Inferior parietal cortex (tissue), 1 donor: ENCODE measurements around the gene PXDC1.
A peak's percentile ranks its signal among the peaks of the same experiment; 100 is the strongest.
"Not testable (repeated sequence)": the region's sequence is repeated elsewhere in the genome, so short reads cannot be mapped to it uniquely, and the experiment has no call there.

Source experiments
- DNase-seq: peaks from one replicate; pipeline ENCODE4 v3.0.0-alpha.2; 2016; ENCODE audit errors: extremely low spot score

Gene PXDC1

GRCh38 chr6:3711776-3712175 lies 39.7 kb downstream of the PXDC1 start:
- no peak for DNase-seq

- no peak for DNase-seq
These were observed 41.1 kb downstream of the PXDC1 start for GRCh38 chr6:3710403-3710802.

GRCh38 chr6:3708540-3708939 lies 43.0 kb downstream of the PXDC1 start:
- no peak for DNase-seq

- no peak for DNase-seq
These were observed 43.6 kb downstream of the PXDC1 start for GRCh38 chr6:3707751-3708412.

GRCh38 chr6:3707024-3707423 lies 44.5 kb downstream of the PXDC1 start:
- DNase-seq, result no peak

GRCh38 chr6:3706547-3706946 lies 45.0 kb downstream of the PXDC1 start:
- no peak for DNase-seq

GRCh38 chr6:3701631-3702030 lies 49.9 kb downstream of the PXDC1 start:
- DNase-seq, result no peak

- no peak for DNase-seq
These were observed 52.3 kb downstream of the PXDC1 start for GRCh38 chr6:3699231-3699630.

- no peak for DNase-seq
These were observed 53.5 kb downstream of the PXDC1 start for GRCh38 chr6:3698021-3698420.

- no peak for DNase-seq
These were observed 53.9 kb downstream of the PXDC1 start for GRCh38 chr6:3697609-3698008.

- DNase-seq, result no peak
These were observed 54.9 kb downstream of the PXDC1 start for GRCh38 chr6:3696525-3697088.

GRCh38 chr6:3695065-3695817 lies 56.3 kb downstream of the PXDC1 start:
- no peak for DNase-seq

GRCh38 chr6:3693831-3694230 lies 57.7 kb downstream of the PXDC1 start:
- peak; percentile 20 for DNase-seq

- DNase-seq, result no peak
These were observed 61.0 kb downstream of the PXDC1 start for GRCh38 chr6:3690506-3690905.

- no peak for DNase-seq
These were observed 63.7 kb downstream of the PXDC1 start for GRCh38 chr6:3687847-3688246.

GRCh38 chr6:3683331-3683730 lies 68.2 kb downstream of the PXDC1 start:
- DNase-seq, result no peak

- no peak for DNase-seq
These were observed 72.6 kb downstream of the PXDC1 start for GRCh38 chr6:3678946-3679345.

- not testable (repeated sequence) for DNase-seq
These were observed 73.8 kb downstream of the PXDC1 start for GRCh38 chr6:3677751-3678150.

- DNase-seq, result not testable (repeated sequence)
These were observed 74.2 kb downstream of the PXDC1 start for GRCh38 chr6:3677351-3677750.
